GM19193 (cell line): Measurements from ENCODE around the gene NUFIP2.

Source experiments
- POLR2A ChIP-seq: IDR thresholded peaks from 4 replicates; pipeline ENCODE4 v1.6.1; 2011; ENCODE audit not compliant: insufficient read depth, insufficient read length; ENCODE audit errors: extremely low read depth

Gene NUFIP2

DNA sequence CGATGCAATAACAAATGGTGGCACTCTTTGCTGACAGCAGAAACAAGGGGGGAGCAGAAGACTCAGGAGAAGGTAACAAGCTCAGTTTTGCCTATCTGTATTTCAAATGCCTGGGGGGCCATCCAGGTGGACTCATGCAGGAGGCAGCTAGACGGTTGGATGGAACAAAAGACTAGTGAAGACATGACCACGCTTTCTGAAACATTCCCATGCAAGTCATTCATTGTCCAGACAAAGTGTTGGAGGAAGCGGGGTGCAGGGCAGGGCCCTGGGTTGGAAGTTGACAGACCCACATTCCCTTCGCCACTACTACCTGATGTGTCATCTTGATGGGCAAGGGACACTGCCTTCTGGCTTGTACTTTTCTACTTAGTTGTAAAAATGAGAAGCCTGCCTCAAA lies 77.1 kb downstream of the NUFIP2 start:
- no peak for TF ChIP-seq POLR2A

DNA sequence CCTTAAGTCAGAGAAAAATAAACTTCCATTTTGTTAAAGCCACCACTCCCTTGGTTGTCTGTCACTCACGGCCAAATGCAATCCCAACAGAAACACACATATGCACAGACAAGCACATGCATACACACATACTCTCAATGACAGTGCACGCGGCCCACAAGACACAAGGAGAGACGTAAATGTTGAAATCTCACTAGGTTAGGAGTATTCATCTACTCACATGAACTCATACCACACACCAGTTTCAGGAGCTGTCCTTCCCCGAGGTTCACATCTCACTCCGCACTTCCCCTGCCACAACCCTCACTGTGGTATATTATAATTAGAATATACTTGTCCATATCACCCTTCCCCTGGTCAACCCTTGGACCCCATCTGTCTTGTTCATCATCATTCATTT lies 77.8 kb downstream of the NUFIP2 start:
- no peak for TF ChIP-seq POLR2A

DNA sequence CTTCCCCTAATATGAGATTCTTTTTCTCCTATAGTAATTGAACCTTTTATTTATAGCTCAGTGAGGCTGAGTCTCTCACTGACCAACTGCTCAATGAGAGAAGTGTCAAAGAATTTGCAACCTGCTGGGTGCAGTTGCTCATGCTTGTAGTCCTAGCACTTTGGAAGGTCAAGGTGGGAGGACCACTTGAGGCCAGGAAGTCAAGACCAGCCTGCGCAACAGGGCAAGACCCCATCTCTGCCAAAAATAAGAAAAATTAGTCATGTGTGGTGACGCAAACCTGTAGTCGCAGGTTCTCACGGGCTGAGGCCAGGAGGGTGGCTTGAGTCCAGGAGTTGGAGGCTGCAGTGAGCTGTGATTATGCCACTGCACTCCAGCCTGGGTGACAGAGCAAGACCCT lies 78.2 kb downstream of the NUFIP2 start:
- no peak for TF ChIP-seq POLR2A

- no peak for TF ChIP-seq POLR2A
Observed at GRCh38 chr17:29215174-29215573, 78.8 kb downstream of the NUFIP2 start.

DNA sequence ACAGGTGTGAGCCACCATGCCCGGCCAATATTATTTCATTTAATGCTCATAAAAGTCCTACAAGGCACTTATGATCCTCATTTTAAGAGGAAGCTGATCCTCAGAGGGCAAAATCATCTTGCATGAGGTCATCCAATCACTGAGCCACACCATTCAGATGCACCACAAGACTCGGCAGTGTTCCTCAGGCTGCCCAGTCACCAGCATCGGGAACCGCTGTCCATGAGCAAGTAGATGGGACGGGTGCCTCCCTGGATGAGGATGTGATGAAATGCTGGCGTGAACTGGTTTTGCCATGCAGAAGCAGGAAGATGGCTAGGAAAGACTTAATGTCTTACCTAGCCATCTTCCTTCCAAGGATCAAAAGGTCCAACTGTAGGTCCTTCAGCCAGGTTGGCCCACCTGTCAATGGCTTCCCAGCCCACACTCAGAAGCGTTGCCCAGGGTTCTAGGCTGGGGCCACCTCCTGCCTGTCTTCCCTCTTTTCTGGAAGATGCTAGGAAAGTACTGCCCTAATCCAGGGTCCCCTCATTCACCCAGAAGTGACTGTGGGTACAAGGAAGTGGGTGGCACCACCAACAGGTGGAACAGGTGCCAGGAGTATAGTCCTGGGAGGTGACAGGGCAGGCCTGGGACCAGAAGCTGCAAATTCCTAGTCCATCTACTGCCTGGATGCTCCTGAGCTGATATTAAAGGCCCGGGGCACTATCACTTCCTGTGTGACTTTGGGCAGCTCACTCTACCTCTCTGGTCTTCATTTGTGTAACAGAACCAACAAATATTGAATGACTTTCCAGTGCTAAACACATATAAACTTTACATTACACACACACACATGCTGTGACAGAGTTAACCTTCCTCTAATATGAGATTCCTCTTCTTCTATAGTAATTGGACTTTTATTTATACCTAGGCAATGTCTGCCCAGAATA lies 79.5 kb downstream of the NUFIP2 start:
- no peak for TF ChIP-seq POLR2A

DNA sequence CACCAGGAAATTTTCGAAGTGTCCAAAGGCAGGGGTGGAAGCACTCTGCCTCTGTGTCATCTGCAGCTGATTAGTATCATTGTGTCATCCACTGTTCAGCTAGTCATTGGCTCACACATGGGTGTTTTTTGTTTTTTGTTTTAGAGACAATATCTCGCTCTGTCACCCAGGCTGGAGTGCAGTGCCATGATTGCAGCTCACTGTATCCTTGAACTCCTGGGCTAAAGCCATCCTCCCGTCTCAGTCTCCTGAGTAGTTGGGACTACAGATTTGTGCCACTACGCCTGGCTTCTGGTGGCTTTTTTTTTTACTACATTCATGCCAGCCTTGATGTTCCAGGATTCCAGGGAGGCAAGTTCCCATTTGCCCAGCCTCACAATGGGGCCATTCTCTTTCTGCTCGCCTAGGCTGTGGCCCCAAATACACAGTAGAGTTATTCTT lies 81.2 kb downstream of the NUFIP2 start:
- TF ChIP-seq POLR2A: no peak

- TF ChIP-seq POLR2A: no peak
Observed at GRCh38 chr17:29212094-29212631, 81.8 kb downstream of the NUFIP2 start.

GRCh38 chr17:29210879-29211278 lies 83.1 kb downstream of the NUFIP2 start:
- TF ChIP-seq POLR2A: no peak

DNA sequence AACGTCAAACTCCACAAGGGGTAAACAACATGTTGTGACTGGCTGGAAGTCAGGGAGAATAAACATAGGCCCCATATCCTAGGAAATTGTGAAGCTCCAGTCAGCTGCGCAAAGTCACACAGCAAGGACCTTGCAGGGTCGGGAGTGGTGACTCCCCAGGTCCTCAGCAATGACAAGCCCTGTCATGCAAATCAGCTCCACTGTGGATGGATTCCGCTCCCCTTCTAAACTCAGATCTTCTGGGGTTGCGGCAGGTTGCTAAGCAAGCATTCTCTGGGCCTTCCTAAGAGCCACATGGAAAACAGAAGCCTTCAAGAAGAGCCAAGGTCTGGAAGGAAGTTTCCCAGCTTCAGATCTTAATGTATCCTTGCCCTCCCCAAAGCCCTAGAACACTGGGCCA lies 84.9 kb downstream of the NUFIP2 start:
- TF ChIP-seq POLR2A: no peak

GRCh38 chr17:29207975-29208374 lies 86.0 kb downstream of the NUFIP2 start:
- TF ChIP-seq POLR2A: no peak
